ENCODE data around the gene SLC4A1AP. TPM values are rescaled to one million over a fixed set of nuclear protein-coding genes. Genes with fewer than 3 reads are reported as not detected.

SLC4A1AP gene
- total RNA-seq, 1 experiment from 2014 or later = 37.4 TPM

- no peak for DNase-seq (ENCODE audit: extremely low read depth, low read depth)
These were observed 73.2 kb downstream of the SLC4A1AP start for GRCh38 chr2:27736890-27737204.

- no peak for DNase-seq (ENCODE audit: extremely low read depth, low read depth)
These were observed 74.1 kb downstream of the SLC4A1AP start for GRCh38 chr2:27737676-27738348.

GRCh38 chr2:27738349-27739057, 74.8 kb downstream of the SLC4A1AP start:
- no peak for DNase-seq (ENCODE audit: extremely low read depth, low read depth)

GRCh38 chr2:27739058-27739373, 75.3 kb downstream of the SLC4A1AP start:
- DNase-seq (ENCODE audit: extremely low read depth, low read depth) = no peak

- no peak for DNase-seq (ENCODE audit: extremely low read depth, low read depth)
These were observed 78.0 kb downstream of the SLC4A1AP start for GRCh38 chr2:27741673-27742072.

GRCh38 chr2:27742571-27742970, 78.9 kb downstream of the SLC4A1AP start:
- no peak for DNase-seq (ENCODE audit: extremely low read depth, low read depth)

Small RNA genes within 50 kb of the gene (small RNA-seq; reads per million reads assigned to genes)
- gene RF00340 = 0 reads per million in 2 experiments

Other genes starting within 250 kb of the SLC4A1AP start
- gene NRBP1, start 235.3 kb upstream of the SLC4A1AP start, total RNA-seq (2014; rRNA removed; shearing (Covaris generic)) = 78.0 and 79.3 TPM in 2 replicates
- 0.69 and 1.0 TPM in 2 replicates for gene KRTCAP3, start 221.5 kb upstream of the SLC4A1AP start, total RNA-seq (2014; rRNA removed; shearing (Covaris generic))
- 13.9 and 20.2 TPM in 2 replicates for gene IFT172, start 174.1 kb upstream of the SLC4A1AP start, total RNA-seq (2014; rRNA removed; shearing (Covaris generic))
- not detected in 2 replicates for gene FNDC4, start 168.7 kb upstream of the SLC4A1AP start, total RNA-seq (2014; rRNA removed; shearing (Covaris generic))
- gene GCKR, start 167.1 kb upstream of the SLC4A1AP start, total RNA-seq (2014; rRNA removed; shearing (Covaris generic)) = not detected in 2 replicates
- 12.4 and 15.8 TPM in 2 replicates for gene ZNF512, start 80.8 kb upstream of the SLC4A1AP start, total RNA-seq (2014; rRNA removed; shearing (Covaris generic))
- 3.8 and 4.6 TPM in 2 replicates for gene CCDC121, start 34.9 kb upstream of the SLC4A1AP start, total RNA-seq (2014; rRNA removed; shearing (Covaris generic))
- 35.0 and 39.5 TPM in 2 replicates for gene GPN1, start 34.8 kb upstream of the SLC4A1AP start, total RNA-seq (2014; rRNA removed; shearing (Covaris generic))
- 39.6 and 42.2 TPM in 2 replicates for gene SUPT7L, start 275 bp upstream of the SLC4A1AP start, total RNA-seq (2014; rRNA removed; shearing (Covaris generic))
- 248 and 320 TPM in 2 replicates for gene MRPL33, start 107.8 kb downstream of the SLC4A1AP start, total RNA-seq (2014; rRNA removed; shearing (Covaris generic))
- gene RBKS, start 226.5 kb downstream of the SLC4A1AP start, total RNA-seq (2014; rRNA removed; shearing (Covaris generic)) = 3.0 and 3.8 TPM in 2 replicates
- gene BABAM2, start 226.8 kb downstream of the SLC4A1AP start, total RNA-seq (2014; rRNA removed; shearing (Covaris generic)) = 58.8 and 61.1 TPM in 2 replicates